SU-DHL-6 (cell line): ENCODE data around the gene CITED2.

Experiments used
- EZH2phosphoT487 ChIP-seq: fragments of 200-600 bp; sonication (generic), shearing (Covaris generic); conservative IDR thresholded peaks from 2 replicates; pipeline ENCODE4 v1.6.1; 2018; ENCODE audit warnings: mild to moderate bottlenecking, antibody characterized with exemption, low read length, moderate library complexity, mixed read lengths
- TF ChIP-seq, protein P1 (sequence below): fragments of 200-600 bp; sonication (generic); IDR thresholded peaks from one replicate; pipeline ENCODE4 v1.5.1; 2017; ENCODE audit warnings: antibody characterized with exemption, mild to moderate bottlenecking, low read length, moderate library complexity; ENCODE audit not compliant: insufficient read depth, poor library complexity, severe bottlenecking

GRCh38 chr6:139406577-139407343 lies 32.3 kb upstream of the CITED2 start:
- TF ChIP-seq, protein P1, sequence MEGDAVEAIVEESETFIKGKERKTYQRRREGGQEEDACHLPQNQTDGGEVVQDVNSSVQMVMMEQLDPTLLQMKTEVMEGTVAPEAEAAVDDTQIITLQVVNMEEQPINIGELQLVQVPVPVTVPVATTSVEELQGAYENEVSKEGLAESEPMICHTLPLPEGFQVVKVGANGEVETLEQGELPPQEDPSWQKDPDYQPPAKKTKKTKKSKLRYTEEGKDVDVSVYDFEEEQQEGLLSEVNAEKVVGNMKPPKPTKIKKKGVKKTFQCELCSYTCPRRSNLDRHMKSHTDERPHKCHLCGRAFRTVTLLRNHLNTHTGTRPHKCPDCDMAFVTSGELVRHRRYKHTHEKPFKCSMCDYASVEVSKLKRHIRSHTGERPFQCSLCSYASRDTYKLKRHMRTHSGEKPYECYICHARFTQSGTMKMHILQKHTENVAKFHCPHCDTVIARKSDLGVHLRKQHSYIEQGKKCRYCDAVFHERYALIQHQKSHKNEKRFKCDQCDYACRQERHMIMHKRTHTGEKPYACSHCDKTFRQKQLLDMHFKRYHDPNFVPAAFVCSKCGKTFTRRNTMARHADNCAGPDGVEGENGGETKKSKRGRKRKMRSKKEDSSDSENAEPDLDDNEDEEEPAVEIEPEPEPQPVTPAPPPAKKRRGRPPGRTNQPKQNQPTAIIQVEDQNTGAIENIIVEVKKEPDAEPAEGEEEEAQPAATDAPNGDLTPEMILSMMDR: no peak
- no peak for TF ChIP-seq EZH2phosphoT487
